Type B pancreatic cell (in vitro differentiated cells): ENCODE data around the gene ZYG11A. TPM values are rescaled to one million over a fixed set of nuclear protein-coding genes. Genes with fewer than 3 reads are reported as not detected.

ENCODE experiments used
- DNase-seq: peaks from one replicate; pipeline ENCODE4 v3.0.0; 2021; ENCODE audit warnings: mixed read lengths; ENCODE audit not compliant: unreplicated experiment; ENCODE audit errors: extremely low spot score
- H3K27ac Mint-ChIP-seq: 2 replicates; pipeline ENCODE4 v1.8.0; 2021; ENCODE audit warnings: mild to moderate bottlenecking, mixed read lengths
- H3K27me3 Mint-ChIP-seq: 2 replicates; pipeline ENCODE4 v1.8.0; 2021; ENCODE audit warnings: mixed read lengths
- H3K36me3 Mint-ChIP-seq: 2 replicates; pipeline ENCODE4 v1.8.0; 2021; ENCODE audit warnings: mixed read lengths
- H3K4me1 Mint-ChIP-seq: one replicate; pipeline ENCODE4 v1.8.0; 2021; ENCODE audit warnings: mixed read lengths; ENCODE audit not compliant: unreplicated experiment
- H3K4me3 Mint-ChIP-seq: 2 replicates; pipeline ENCODE4 v1.8.0; 2021; ENCODE audit warnings: mild to moderate bottlenecking, mixed read lengths
- H3K9me3 Mint-ChIP-seq: 2 replicates; pipeline ENCODE4 v1.8.0; 2021; ENCODE audit warnings: mixed read lengths
- CTCF ChIP-seq: fragments of 200-600 bp; sonication (generic); conservative IDR thresholded peaks from 2 replicates; pipeline ENCODE4 v1.5.0; 2021; ENCODE audit warnings: antibody characterized with exemption, mild to moderate bottlenecking
- total RNA-seq: library from RNA; stranded (reverse); gene quantifications from 2 replicates; pipeline ENCODE4 v1.2.1, GENCODE V29; 2021; ENCODE audit warnings: low replicate concordance

The ZYG11A gene
- total RNA-seq, 1 donor from 2014 or later: 0.31 TPM

- no peak for DNase-seq
- H3K36me3 Mint-ChIP-seq: no peaks in the 10 kb centered on the region
These were observed 73.8 kb downstream of the ZYG11A start for GRCh38 chr1:52916241-52916975.

GRCh38 chr1:52917156-52917555 is 74.6 kb downstream of the ZYG11A start:
- H3K4me1 Mint-ChIP-seq: no peaks in the 10 kb centered on the region
- no peaks in the 10 kb centered on the region for H3K36me3 Mint-ChIP-seq
- no peak for DNase-seq
- TF ChIP-seq CTCF: no peak
- H3K4me3 Mint-ChIP-seq: no peak overlapping the region
- peaks cover 24% of the 10 kb centered on the region for H3K27me3 Mint-ChIP-seq
- no peaks in the 10 kb centered on the region for H3K9me3 Mint-ChIP-seq
- no peak overlapping the region for H3K27ac Mint-ChIP-seq

More at GRCh38 chr1:52916241-52916975, 73.8 kb downstream of the ZYG11A start:
- Mint-ChIP-seq H3K27me3 (peaks cover 19% of the 10 kb centered on the region), H3K4me1 (no peaks in the 10 kb centered on the region), H3K27ac (no peak overlapping the region), H3K4me3 (no peak overlapping the region), H3K9me3 (no peaks in the 10 kb centered on the region)
- no peak for TF ChIP-seq CTCF

- H3K27ac Mint-ChIP-seq: no peak overlapping the region
- no peak for TF ChIP-seq CTCF
- no peaks in the 10 kb centered on the region for H3K36me3 Mint-ChIP-seq
- DNase-seq: no peak
- H3K27me3 Mint-ChIP-seq: peaks cover 26% of the 10 kb centered on the region
- no peaks in the 10 kb centered on the region for H3K9me3 Mint-ChIP-seq
- no peak overlapping the region for H3K4me3 Mint-ChIP-seq
- H3K4me1 Mint-ChIP-seq: no peaks in the 10 kb centered on the region
These were observed 75.0 kb downstream of the ZYG11A start for GRCh38 chr1:52917581-52917980.

GRCh38 chr1:52918201-52918600 is 75.6 kb downstream of the ZYG11A start:
- no peak for DNase-seq
- no peak for TF ChIP-seq CTCF
- H3K36me3 Mint-ChIP-seq: no peaks in the 10 kb centered on the region
- no peaks in the 10 kb centered on the region for H3K4me1 Mint-ChIP-seq
- H3K9me3 Mint-ChIP-seq: no peaks in the 10 kb centered on the region
- H3K4me3 Mint-ChIP-seq: no peak overlapping the region
- peaks cover 31% of the 10 kb centered on the region for H3K27me3 Mint-ChIP-seq
- no peak overlapping the region for H3K27ac Mint-ChIP-seq

- no peak for DNase-seq
- Mint-ChIP-seq H3K36me3 (no peaks in the 10 kb centered on the region), H3K4me3 (peak overlapping the region; percentile 77), H3K4me1 (no peaks in the 10 kb centered on the region), H3K9me3 (no peaks in the 10 kb centered on the region), H3K27me3 (peaks cover 35% of the 10 kb centered on the region), H3K27ac (peak overlapping the region; percentile 45)
- TF ChIP-seq CTCF: no peak
These were observed 76.6 kb downstream of the ZYG11A start for GRCh38 chr1:52919051-52919722.
